WTC11 (cell line): ENCODE measurements around the gene FILIP1L.

Experiments
- ARID4B ChIP-seq: sonication (generic); formaldehyde crosslinking; IDR thresholded peaks from 2 replicates; pipeline ENCODE4 v1.8.0; 2023; ENCODE audit warnings: missing genetic modification reagents, mild to moderate bottlenecking, borderline replicate concordance
- ATF2 ChIP-seq: sonication (generic); formaldehyde crosslinking; IDR thresholded peaks from 2 replicates; pipeline ENCODE4 v1.8.1; 2022; ENCODE audit warnings: low read depth, missing genetic modification reagents, borderline replicate concordance
- CTCF ChIP-seq: fragments of 200-600 bp; IDR thresholded peaks from 2 replicates; pipeline ENCODE4 v1.8.0; 2022; ENCODE audit warnings: antibody characterized with exemption
- E2F5 ChIP-seq: sonication (generic); formaldehyde crosslinking; IDR thresholded peaks from 2 replicates; pipeline ENCODE4 v1.8.1; 2022; ENCODE audit warnings: mild to moderate bottlenecking, moderate library complexity, missing genetic modification reagents
- ETV6 ChIP-seq: sonication (generic); formaldehyde crosslinking; IDR thresholded peaks from 2 replicates; pipeline ENCODE4 v1.8.1; 2022; ENCODE audit warnings: mild to moderate bottlenecking, missing genetic modification reagents
- FOXP4 ChIP-seq: sonication (generic); formaldehyde crosslinking; IDR thresholded peaks from 2 replicates; pipeline ENCODE4 v1.8.0; 2022; ENCODE audit warnings: mild to moderate bottlenecking, missing genetic modification reagents
- IRF1 ChIP-seq: sonication (generic); formaldehyde crosslinking; IDR thresholded peaks from 2 replicates; pipeline ENCODE4 v1.8.0; 2023; ENCODE audit warnings: missing genetic modification reagents
- KAT7 ChIP-seq: sonication (generic); formaldehyde crosslinking; IDR thresholded peaks from 2 replicates; pipeline ENCODE4 v1.8.1; 2023; ENCODE audit warnings: missing genetic modification reagents, mild to moderate bottlenecking, borderline replicate concordance
- MAX ChIP-seq: sonication (generic); formaldehyde crosslinking; IDR thresholded peaks from 2 replicates; pipeline ENCODE4 v1.8.0; 2022; ENCODE audit warnings: mild to moderate bottlenecking, missing genetic modification reagents
- NFATC4 ChIP-seq: fragments of 250-450 bp; sonication (Bioruptor Pico); IDR thresholded peaks from 2 replicates; pipeline ENCODE4 v1.9.0; 2021; ENCODE audit warnings: mild to moderate bottlenecking
- NFYB ChIP-seq: sonication (generic); formaldehyde crosslinking; conservative IDR thresholded peaks from 2 replicates; pipeline ENCODE4 v1.8.0; 2022; ENCODE audit warnings: low read depth, missing genetic modification reagents
- SP1 ChIP-seq: sonication (generic); formaldehyde crosslinking; conservative IDR thresholded peaks from 2 replicates; pipeline ENCODE4 v1.8.1; 2022; ENCODE audit warnings: missing genetic modification reagents
- ZNF232 ChIP-seq: sonication (generic); formaldehyde crosslinking; IDR thresholded peaks from 2 replicates; pipeline ENCODE4 v1.8.0; 2022; ENCODE audit warnings: mild to moderate bottlenecking, missing genetic modification reagents

- no peak for TF ChIP-seq CTCF
- TF ChIP-seq ETV6 (CRISPR knock-in tag): no peak
- no peak for TF ChIP-seq ATF2 (CRISPR knock-in tag)
- no peak for TF ChIP-seq SP1 (CRISPR knock-in tag)
- TF ChIP-seq FOXP4 (CRISPR knock-in tag): no peak
- no peak for TF ChIP-seq E2F5
- no peak for TF ChIP-seq IRF1 (CRISPR knock-in tag)
- TF ChIP-seq KAT7 (CRISPR knock-in tag): no peak
- TF ChIP-seq MAX (CRISPR knock-in tag): no peak
- no peak for TF ChIP-seq NFYB
- no peak for TF ChIP-seq NFATC4 (CRISPR knock-in tag)
- TF ChIP-seq ARID4B (CRISPR knock-in tag): no peak
- no peak for TF ChIP-seq ZNF232
These were observed 45.2 kb upstream of the FILIP1L start for GRCh38 chr3:100159331-100160153.
